ENCODE measurements around the gene ALDOC. TPM values are rescaled to one million over a fixed set of nuclear protein-coding genes. Genes with fewer than 3 reads are reported as not detected.

ALDOC gene
- total RNA-seq, 2 donors from 2014 or later, result 14.4 to 111 TPM

GRCh38 chr17:28529013-28529400, 47.7 kb downstream of the ALDOC start:
- Histone ChIP-seq H3K9ac (ENCODE audit: low read depth in 2 of 2, low read length in 2 of 2) (no peak overlapping the region), H3K9me3 (no peaks in the 10 kb centered on the region), H3K27me3 (no peaks in the 10 kb centered on the region), H3K36me3 (no peaks in the 10 kb centered on the region), H3K4me3 (no peak overlapping the region), H3K27ac (peak overlapping the region; percentile 20), H3K4me1 (peaks cover 27% of the 10 kb centered on the region)
- no peak for TF ChIP-seq CTCF (IDR thresholded peaks at IDR 0.05)
- no peak for DNase-seq
- intact Hi-C loops (cut with DNase I), result no loop called here

- no peak for TF ChIP-seq CTCF (IDR thresholded peaks at IDR 0.05)
- Histone ChIP-seq H3K36me3 (no peaks in the 10 kb centered on the region), H3K4me1 (peaks cover 27% of the 10 kb centered on the region), H3K27me3 (no peaks in the 10 kb centered on the region), H3K4me3 (no peak overlapping the region), H3K9ac (ENCODE audit: low read depth in 2 of 2, low read length in 2 of 2) (no peak overlapping the region), H3K9me3 (no peaks in the 10 kb centered on the region), H3K27ac (peak overlapping the region; percentile 49)
- intact Hi-C loops (cut with DNase I), result no loop called here
- peak; percentile 65 for DNase-seq
Measured at GRCh38 chr17:28528327-28529012, 48.2 kb downstream of the ALDOC start.

GRCh38 chr17:28527859-28528258, 48.8 kb downstream of the ALDOC start:
- peak overlapping the region; percentile 49 for H3K27ac ChIP-seq
- peak; percentile 66 for DNase-seq

GRCh38 chr17:28527181-28527681, 49.5 kb downstream of the ALDOC start:
- Histone ChIP-seq H3K27ac (no peak overlapping the region), H3K4me1 (peaks cover 18% of the 10 kb centered on the region), H3K9me3 (no peaks in the 10 kb centered on the region), H3K9ac (ENCODE audit: low read depth in 2 of 2, low read length in 2 of 2) (no peak overlapping the region), H3K36me3 (no peaks in the 10 kb centered on the region), H3K4me3 (no peak overlapping the region), H3K27me3 (no peaks in the 10 kb centered on the region)
- TF ChIP-seq CTCF (IDR thresholded peaks at IDR 0.05), result no peak
- intact Hi-C loops (cut with DNase I), result no loop called here
- no peak for DNase-seq

More at GRCh38 chr17:28527859-28528258, 48.8 kb downstream of the ALDOC start:
- Histone ChIP-seq H3K27me3 (no peaks in the 10 kb centered on the region), H3K4me3 (no peak overlapping the region), H3K9ac (ENCODE audit: low read depth in 2 of 2, low read length in 2 of 2) (no peak overlapping the region), H3K9me3 (no peaks in the 10 kb centered on the region), H3K36me3 (no peaks in the 10 kb centered on the region), H3K4me1 (peaks cover 22% of the 10 kb centered on the region)
- intact Hi-C loops (cut with DNase I), result no loop called here
- no peak for TF ChIP-seq CTCF (IDR thresholded peaks at IDR 0.05)

- no peak for DNase-seq
- Histone ChIP-seq H3K27ac (no peak overlapping the region), H3K4me1 (peaks cover 18% of the 10 kb centered on the region), H3K9ac (ENCODE audit: low read depth in 2 of 2, low read length in 2 of 2) (no peak overlapping the region), H3K36me3 (no peaks in the 10 kb centered on the region), H3K4me3 (no peak overlapping the region), H3K27me3 (no peaks in the 10 kb centered on the region), H3K9me3 (no peaks in the 10 kb centered on the region)
- intact Hi-C loops (cut with DNase I), result no loop called here
- TF ChIP-seq CTCF (IDR thresholded peaks at IDR 0.05), result no peak
Measured at GRCh38 chr17:28526381-28526780, 50.3 kb downstream of the ALDOC start.
